K562 (cell line): ENCODE results near the gene ZNF747. TPM values are rescaled to one million over a fixed set of nuclear protein-coding genes. Genes with fewer than 3 reads are reported as not detected.

Experiments used
- CBFA2T3 ChIP-seq: fragments of 450-650 bp; IDR thresholded peaks from 2 replicates; pipeline ENCODE4 v1.6.1; 2017
- CCNT2 ChIP-seq: IDR thresholded peaks from 2 replicates; pipeline ENCODE4 v1.6.1; 2011; ENCODE audit warnings: borderline replicate concordance, low read depth, mild to moderate bottlenecking, moderate library complexity, mixed read lengths, low read length; ENCODE audit not compliant: insufficient read length; ENCODE audit errors: extremely low read depth
- CREB3L1 ChIP-seq: fragments of 450-650 bp; IDR thresholded peaks from 2 replicates; pipeline ENCODE4 v1.6.1; 2014; ENCODE audit warnings: low read depth, mild to moderate bottlenecking, moderate library complexity, borderline replicate concordance
- FOXA3 ChIP-seq, 2 experiments: fragments of 450-650 bp in 1 of 2; sonication (generic) in 1 of 2; formaldehyde crosslinking; IDR thresholded peaks in 1 of 2; conservative IDR thresholded peaks in 1 of 2; 2 replicates each; pipeline versions ENCODE4 v1.4.0 to v1.8.0; 2020 to 2022; ENCODE audit warnings: mild to moderate bottlenecking in 2 of 2, missing genetic modification reagents in 1 of 2
- L3MBTL2 ChIP-seq: fragments of 450-650 bp; IDR thresholded peaks from 2 replicates; pipeline ENCODE4 v1.6.1; 2016; ENCODE audit warnings: mild to moderate bottlenecking, moderate library complexity
- MTA1 ChIP-seq: fragments of 450-650 bp; IDR thresholded peaks from 2 replicates; pipeline ENCODE4 v1.6.1; 2017; ENCODE audit warnings: borderline replicate concordance
- NFYB ChIP-seq: IDR thresholded peaks from 2 replicates; pipeline ENCODE4 v1.6.1; 2011; ENCODE audit warnings: mild to moderate bottlenecking, moderate library complexity; ENCODE audit not compliant: insufficient read length; ENCODE audit errors: extremely low read depth
- NRF1 ChIP-seq, 2 experiments: fragments of 450-650 bp; IDR thresholded peaks in 1 of 2; conservative IDR thresholded peaks in 1 of 2; 2 replicates each; pipeline ENCODE4 v1.6.1; 2014; ENCODE audit warnings: mild to moderate bottlenecking in 2 of 2
- POLR2A ChIP-seq: fragments of 450-650 bp; conservative IDR thresholded peaks from 2 replicates; pipeline ENCODE4 v1.6.1; 2016
- RAD51 ChIP-seq: fragments of 450-650 bp; IDR thresholded peaks from 2 replicates; pipeline ENCODE4 v1.7.1; 2016; ENCODE audit warnings: low read depth, mild to moderate bottlenecking, borderline replicate concordance
- SAFB2 ChIP-seq: fragments of 200-400 bp; formaldehyde crosslinking; IDR thresholded peaks from 2 replicates; pipeline ENCODE4 v1.6.1; 2018; ENCODE audit warnings: borderline replicate concordance, low read length, low read depth, moderate library complexity; ENCODE audit not compliant: severe bottlenecking
- SMAD4 ChIP-seq: fragments of 250-450 bp; sonication (Bioruptor Pico); conservative IDR thresholded peaks from 2 replicates; pipeline ENCODE4 v1.8.0; 2021; ENCODE audit warnings: inconsistent platforms, mild to moderate bottlenecking, moderate library complexity
- TFE3 ChIP-seq: fragments of 450-650 bp; formaldehyde crosslinking; IDR thresholded peaks from 2 replicates; pipeline ENCODE4 v1.4.0; 2020; ENCODE audit warnings: mild to moderate bottlenecking, mixed read lengths
- ZNF263 ChIP-seq: sonication (generic); formaldehyde crosslinking; IDR thresholded peaks from 2 replicates; pipeline ENCODE4 v1.8.0; 2022; ENCODE audit warnings: mild to moderate bottlenecking, missing genetic modification reagents, borderline replicate concordance
- polyA plus RNA-seq, 8 experiments: library from polyadenylated mRNA; depleted of rRNA in 4 of 8; stranded (reverse) in 5 of 8; unstranded in 3 of 8; fragments of >200 nt; fragmentation: Nextera tagmentation in 2 of 8; fragmentation: Illumina TruSeq in 1 of 8; extraction: Ambion mirVana in 2 of 8; extraction: Trizol in 1 of 8; gene quantifications; 2 replicates each; pipeline versions ENCODE4 v1.2.1 to v1.2.3, GENCODE V29; 2011 to 2014; ENCODE audit warnings: inconsistent platforms in 1 of 8, missing spikeins in 1 of 8
- total RNA-seq, 7 experiments: library from RNA; depleted of rRNA in 6 of 7; stranded (reverse); fragments of >200 nt in 6 of 7; fragmentation: Illumina TruSeq in 2 of 7; extraction: Trizol in 2 of 7; gene quantifications; 2 replicates each; pipeline versions ENCODE4 v1.2.1 to v1.2.3, GENCODE V29; 2011 to 2021; ENCODE audit warnings: low replicate concordance in 1 of 7
- TF ChIP-seq, protein P1 (sequence below): fragments of 450-650 bp; formaldehyde crosslinking; IDR thresholded peaks from 2 replicates; pipeline ENCODE4 v1.4.0; 2020; ENCODE audit warnings: mild to moderate bottlenecking, moderate library complexity
- TF ChIP-seq, protein P2 (sequence below): fragments of 250-450 bp; sonication (Bioruptor Pico); IDR thresholded peaks from 2 replicates; pipeline ENCODE4 v1.5.0; 2020; ENCODE audit warnings: mild to moderate bottlenecking, borderline replicate concordance
- TF ChIP-seq, protein P3 (sequence below), 2 experiments: IDR thresholded peaks; 2 replicates each; pipeline ENCODE4 v1.6.1; 2012; ENCODE audit warnings: improper control_type of control experiment in 2 of 2, low read depth in 2 of 2, low read length in 2 of 2, borderline replicate concordance in 1 of 2

Gene ZNF747
- total and polyA plus RNA-seq, 9 of the 15 experiments (the other 6 are each of a cell fraction or from before 2014, with no cell fraction given) = 0.14 to 3.3 (median 1.5) TPM

GRCh38 chr16:30526823-30527634 lies 7.6 kb downstream of the ZNF747 start (continued):
- TF ChIP-seq CREB3L1 (peak; percentile 80; the same call in 1 of the 2 replicates), SAFB2 (no peak), CCNT2 (peak; percentile 56), POLR2A (peak; percentile 91), NRF1 (conservative IDR thresholded peaks at IDR 0.05 in 1 of 2, IDR thresholded peaks at IDR 0.05 in 1 of 2) (peak; percentile 84 to 85), MTA1 (0 out of 2 replicates have a peak, but pooled peaks have one; percentile 27), NFYB (peak; percentile 24), TFE3 (CRISPR knock-in tag) (no peak), L3MBTL2 (peak; percentile 54), ZNF263 (CRISPR knock-in tag) (peak; percentile 100), CBFA2T3 (no peak; the same call in 1 of the 2 replicates), FOXA3 (CRISPR knock-in tag; conservative IDR thresholded peaks at IDR 0.05 in 1 of 2, IDR thresholded peaks at IDR 0.05 in 1 of 2) (peak in 1 of 2 experiments; percentile 44; a peak in 1 of 4 replicates), SMAD4 (peak; percentile 92), RAD51 (peak; percentile 12; the same call in 1 of the 2 replicates)
- TF ChIP-seq, protein P1, sequence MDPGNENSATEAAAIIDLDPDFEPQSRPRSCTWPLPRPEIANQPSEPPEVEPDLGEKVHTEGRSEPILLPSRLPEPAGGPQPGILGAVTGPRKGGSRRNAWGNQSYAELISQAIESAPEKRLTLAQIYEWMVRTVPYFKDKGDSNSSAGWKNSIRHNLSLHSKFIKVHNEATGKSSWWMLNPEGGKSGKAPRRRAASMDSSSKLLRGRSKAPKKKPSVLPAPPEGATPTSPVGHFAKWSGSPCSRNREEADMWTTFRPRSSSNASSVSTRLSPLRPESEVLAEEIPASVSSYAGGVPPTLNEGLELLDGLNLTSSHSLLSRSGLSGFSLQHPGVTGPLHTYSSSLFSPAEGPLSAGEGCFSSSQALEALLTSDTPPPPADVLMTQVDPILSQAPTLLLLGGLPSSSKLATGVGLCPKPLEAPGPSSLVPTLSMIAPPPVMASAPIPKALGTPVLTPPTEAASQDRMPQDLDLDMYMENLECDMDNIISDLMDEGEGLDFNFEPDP (CRISPR knock-in tag) = no peak
- TF ChIP-seq, protein P2, sequence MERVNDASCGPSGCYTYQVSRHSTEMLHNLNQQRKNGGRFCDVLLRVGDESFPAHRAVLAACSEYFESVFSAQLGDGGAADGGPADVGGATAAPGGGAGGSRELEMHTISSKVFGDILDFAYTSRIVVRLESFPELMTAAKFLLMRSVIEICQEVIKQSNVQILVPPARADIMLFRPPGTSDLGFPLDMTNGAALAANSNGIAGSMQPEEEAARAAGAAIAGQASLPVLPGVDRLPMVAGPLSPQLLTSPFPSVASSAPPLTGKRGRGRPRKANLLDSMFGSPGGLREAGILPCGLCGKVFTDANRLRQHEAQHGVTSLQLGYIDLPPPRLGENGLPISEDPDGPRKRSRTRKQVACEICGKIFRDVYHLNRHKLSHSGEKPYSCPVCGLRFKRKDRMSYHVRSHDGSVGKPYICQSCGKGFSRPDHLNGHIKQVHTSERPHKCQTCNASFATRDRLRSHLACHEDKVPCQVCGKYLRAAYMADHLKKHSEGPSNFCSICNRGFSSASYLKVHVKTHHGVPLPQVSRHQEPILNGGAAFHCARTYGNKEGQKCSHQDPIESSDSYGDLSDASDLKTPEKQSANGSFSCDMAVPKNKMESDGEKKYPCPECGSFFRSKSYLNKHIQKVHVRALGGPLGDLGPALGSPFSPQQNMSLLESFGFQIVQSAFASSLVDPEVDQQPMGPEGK = peak; percentile 88
- TF ChIP-seq, protein P3, sequence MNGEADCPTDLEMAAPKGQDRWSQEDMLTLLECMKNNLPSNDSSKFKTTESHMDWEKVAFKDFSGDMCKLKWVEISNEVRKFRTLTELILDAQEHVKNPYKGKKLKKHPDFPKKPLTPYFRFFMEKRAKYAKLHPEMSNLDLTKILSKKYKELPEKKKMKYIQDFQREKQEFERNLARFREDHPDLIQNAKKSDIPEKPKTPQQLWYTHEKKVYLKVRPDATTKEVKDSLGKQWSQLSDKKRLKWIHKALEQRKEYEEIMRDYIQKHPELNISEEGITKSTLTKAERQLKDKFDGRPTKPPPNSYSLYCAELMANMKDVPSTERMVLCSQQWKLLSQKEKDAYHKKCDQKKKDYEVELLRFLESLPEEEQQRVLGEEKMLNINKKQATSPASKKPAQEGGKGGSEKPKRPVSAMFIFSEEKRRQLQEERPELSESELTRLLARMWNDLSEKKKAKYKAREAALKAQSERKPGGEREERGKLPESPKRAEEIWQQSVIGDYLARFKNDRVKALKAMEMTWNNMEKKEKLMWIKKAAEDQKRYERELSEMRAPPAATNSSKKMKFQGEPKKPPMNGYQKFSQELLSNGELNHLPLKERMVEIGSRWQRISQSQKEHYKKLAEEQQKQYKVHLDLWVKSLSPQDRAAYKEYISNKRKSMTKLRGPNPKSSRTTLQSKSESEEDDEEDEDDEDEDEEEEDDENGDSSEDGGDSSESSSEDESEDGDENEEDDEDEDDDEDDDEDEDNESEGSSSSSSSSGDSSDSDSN (IDR thresholded peaks at IDR 0.05; ENCODE audit: borderline replicate concordance in 1 of 2, low read depth in 2 of 2, low read length in 2 of 2) = peak; percentile 45 to 54; a peak in 2 of 4 replicates
